GM18520 (cell line): ENCODE data around the gene POLR3GL.

ENCODE experiments used
- ATAC-seq: cut with Tn5 transposase; IDR thresholded peaks from one replicate; pipeline ENCODE4 v1.9.1; 2021; ENCODE audit not compliant: unreplicated experiment

Gene POLR3GL

DNA sequence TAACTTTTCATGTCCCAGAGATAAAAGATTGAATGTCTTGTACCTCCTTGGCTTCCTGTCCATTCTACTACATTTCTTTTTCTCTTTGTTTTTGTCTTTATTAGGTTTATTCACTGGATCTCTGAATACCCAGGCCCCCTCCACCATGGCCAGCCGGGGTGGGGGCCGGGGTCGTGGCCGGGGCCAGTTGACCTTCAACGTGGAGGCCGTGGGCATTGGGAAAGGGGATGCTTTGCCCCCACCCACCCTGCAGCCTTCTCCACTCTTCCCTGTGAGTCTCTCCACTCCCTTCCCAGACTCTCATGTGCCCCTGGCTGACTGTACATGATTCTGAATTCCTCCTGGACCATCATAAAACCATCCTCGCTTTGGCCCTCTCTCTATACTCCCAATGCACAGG is 10.2 kb downstream of the POLR3GL start:
- no peak for ATAC-seq

GRCh38 chr1:145975216-145975615 is 10.7 kb downstream of the POLR3GL start:
- no peak for ATAC-seq

- no peak for ATAC-seq
Observed at GRCh38 chr1:145977016-145977415, 12.5 kb downstream of the POLR3GL start.

DNA sequence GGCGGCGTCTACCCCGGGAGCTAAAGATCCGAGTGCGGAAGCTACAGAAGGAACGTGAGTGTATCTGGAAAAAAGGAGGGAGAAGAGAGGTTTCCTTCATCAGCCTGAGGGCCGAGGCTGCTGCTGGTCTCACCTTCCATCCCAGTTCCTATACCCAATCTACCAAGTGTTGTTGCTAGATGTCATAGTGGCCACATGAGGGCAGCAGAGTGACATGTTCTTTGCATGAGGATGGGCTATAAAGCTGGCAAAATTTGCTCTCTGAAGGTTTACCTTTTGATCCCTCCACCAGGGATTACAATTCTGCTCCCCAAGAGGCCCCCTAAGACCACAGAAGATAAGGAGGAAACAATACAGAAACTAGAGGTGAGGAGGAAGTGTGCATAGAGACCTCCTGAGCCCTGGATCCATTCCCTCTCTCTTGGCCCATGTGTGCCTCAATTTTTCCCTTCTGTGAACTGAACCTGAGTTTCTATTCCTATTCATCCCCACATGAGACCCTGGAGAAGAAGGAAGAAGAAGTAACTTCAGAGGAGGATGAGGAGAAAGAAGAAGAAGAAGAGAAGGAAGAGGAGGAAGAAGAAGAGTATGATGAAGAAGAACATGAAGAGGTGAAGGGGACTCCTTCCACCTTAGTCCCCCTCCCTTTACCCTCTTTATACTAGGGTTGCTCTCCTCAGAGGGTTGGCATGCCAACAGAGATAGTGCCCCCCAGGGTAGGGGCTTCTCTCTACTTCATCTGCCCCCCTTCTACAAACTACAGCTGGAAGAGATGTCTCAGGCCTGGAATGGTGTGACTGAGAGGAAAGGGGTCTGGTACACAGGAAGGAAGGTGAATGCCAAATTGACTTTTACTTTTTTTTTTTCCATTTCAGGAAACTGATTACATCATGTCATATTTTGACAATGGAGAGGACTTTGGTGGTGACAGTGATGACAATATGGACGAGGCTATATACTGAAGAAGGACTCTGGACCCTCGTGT is 13.3 kb downstream of the POLR3GL start:
- no peak for ATAC-seq

DNA sequence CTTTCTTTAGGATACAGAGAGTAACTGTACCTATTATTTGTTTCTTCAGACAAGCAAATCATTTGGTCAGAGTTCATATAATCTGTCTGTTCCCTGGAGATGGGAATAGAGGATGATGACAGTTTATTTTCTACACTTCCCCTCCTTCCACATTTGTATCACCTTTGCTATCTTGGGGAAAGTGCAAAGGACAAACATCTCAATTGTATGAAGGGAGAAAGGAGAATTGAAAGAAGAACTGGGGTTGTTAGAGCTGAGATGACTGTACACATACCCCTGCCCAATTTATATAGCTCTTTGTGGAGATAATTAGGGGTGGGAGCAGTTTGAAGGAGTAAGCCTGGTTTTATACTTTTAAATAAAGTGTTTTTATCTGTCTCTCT is 14.0 kb downstream of the POLR3GL start:
- ATAC-seq = no peak

DNA sequence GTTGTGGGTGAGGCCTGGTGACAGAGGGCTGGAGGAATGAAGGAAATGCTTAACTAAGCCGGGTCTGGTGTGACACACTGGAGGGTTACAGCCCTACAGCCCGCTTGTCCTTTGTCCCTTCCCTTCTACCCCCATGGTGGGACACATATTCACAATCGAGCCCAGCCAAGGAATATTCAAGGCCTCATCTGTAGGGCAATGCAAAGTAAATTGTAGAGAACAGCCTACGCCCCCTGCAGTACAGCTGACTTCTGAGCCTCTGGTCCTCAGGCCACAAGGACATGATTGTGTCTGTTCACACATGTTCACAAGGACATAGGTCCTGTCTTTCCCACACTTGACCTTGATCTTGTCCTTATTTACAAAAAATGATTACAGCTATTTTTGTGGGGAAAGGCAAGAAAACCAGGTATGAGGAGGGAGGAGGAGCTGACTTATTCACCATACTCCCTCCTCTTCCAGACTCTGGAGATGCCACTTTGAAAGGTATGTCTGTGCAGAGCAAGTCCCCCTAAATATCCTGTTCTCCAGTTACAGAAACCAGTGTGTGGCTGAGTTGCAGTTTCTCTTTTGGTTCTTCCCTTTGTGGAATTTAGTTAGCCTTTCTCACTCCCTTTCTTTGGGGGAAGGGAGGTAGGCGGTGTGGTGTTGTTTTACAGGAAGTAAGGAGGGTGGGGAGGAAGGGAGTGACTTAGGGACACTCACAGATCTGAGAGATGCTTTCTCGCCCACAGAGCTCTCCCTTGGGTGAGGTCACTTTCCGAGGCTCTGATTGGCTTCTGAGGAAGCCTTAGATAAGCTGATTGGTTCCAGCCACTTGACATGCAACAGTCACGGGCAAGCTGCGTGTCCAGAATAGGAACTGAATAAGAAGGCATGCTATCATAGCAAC is 14.6 kb downstream of the POLR3GL start:
- peak; percentile 84 for ATAC-seq

DNA sequence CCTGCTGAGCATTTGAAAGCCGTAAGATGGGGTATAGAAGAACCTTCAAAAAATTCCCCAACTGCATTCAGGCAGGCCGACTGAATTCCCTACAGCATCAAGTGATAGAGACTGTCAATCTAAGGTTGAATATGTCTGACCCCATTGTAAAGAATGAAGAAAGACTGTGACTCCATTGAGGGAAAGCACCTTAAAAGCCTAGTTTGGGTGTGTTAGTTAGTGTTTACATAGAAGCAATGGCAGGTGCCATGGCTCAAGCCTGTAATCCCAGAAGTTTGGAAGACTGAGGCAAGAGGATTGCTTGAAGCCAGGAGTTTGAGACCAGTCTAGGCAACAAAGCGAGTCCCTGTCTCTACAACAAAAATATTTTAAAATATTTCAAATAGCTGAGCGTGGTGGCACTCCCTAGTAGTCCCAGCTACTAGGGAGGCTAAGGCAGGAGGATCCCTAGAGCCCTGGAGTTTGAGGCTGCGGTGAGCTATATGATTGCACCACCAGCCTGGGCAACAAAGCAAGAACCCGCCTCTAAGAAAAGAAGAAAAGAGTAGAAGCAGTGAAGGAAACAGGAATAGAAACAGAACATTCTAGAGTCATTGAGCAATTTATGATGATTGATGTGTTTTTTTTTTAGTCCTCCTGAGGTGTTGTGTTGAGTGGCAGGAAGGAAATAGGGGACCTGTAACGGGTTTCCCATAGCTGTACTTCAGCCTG is 15.4 kb downstream of the POLR3GL start:
- ATAC-seq = no peak

DNA sequence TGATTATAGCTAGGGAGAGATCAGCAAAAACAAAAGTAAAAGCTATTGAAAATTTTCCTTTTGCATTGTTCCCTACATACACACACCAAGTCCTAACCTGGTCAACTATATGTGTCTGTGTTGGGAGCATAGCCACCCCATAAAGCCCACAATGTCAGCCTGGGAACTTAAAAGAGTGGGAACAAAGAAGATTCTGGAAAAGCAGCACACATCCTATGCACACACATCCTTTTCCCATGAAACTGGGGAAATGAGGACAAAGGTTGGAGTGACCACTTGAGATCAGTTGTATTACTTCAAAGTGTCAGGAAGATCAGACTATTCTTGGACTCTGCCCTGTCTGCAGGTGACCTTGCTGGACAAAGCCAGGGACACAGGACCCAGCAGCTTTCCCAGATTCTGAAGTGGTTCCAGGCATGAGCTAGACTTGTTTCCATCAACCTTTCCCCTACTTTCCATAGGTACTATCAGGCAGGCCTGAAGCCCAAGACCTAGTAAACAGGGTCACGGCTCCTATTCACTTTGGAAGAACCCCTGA is 16.0 kb downstream of the POLR3GL start:
- ATAC-seq = no peak

GRCh38 chr1:145982010-145982723 is 17.7 kb downstream of the POLR3GL start:
- ATAC-seq = no peak

GRCh38 chr1:145983206-145983675 is 18.8 kb downstream of the POLR3GL start:
- ATAC-seq = no peak

DNA sequence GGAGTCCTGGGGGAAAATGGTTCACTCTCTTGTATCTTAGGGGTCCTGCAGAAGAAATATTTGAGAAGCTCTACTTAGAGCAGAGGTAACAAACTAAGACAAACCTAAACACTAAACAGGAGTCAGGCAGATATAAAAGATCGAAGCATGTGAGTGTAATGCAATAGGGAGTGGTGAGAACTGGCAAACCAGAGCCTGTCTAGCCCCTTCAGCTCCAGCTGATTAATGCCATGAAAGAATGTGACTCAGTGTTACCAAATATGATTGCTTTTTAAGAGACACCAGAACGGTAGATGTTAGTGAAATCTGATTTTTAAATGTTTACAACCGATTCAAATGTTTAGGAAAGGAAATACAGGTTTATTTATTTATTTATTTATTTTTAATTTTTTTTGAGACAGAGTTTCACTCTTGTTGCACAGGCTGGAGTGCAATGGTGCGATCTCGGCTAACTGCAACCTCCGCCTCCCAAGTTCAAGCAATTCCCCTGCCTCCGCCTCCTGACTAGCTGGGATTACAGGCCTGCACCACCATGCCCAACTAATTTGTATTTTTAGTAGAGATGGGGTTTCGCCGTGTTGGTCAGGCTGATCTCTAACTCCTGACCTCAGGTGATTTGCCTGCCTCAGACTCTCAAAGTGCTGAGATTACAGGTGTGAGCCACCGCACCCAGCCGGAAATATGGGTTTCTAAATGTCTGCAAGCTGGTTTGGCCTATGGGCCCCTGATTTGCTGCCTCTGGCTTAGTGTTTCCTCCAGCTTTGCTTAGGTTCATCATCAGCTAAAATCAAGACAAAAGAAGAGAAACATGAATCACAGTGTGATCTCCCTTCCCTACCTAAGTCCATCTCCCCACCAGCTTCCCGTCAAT is 19.7 kb downstream of the POLR3GL start:
- ATAC-seq = no peak

DNA sequence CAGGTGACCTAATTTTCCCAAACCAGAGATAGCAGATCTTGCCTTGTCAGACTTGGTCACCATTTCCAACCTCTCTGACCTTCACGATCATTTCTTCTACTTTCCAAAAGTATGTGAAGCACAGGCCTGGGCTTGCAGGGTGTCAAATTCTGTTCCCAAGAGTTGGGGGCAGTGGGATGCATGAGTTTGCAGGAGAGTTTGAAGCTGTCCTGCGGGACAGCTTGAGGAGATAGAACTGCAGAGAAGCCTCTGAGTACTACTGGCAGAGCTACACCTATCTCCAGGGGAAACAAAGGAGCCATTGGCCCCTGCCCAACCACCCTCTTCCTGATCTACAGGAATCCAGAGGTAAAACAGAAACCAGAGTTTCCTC is 20.6 kb downstream of the POLR3GL start:
- ATAC-seq = no peak

DNA sequence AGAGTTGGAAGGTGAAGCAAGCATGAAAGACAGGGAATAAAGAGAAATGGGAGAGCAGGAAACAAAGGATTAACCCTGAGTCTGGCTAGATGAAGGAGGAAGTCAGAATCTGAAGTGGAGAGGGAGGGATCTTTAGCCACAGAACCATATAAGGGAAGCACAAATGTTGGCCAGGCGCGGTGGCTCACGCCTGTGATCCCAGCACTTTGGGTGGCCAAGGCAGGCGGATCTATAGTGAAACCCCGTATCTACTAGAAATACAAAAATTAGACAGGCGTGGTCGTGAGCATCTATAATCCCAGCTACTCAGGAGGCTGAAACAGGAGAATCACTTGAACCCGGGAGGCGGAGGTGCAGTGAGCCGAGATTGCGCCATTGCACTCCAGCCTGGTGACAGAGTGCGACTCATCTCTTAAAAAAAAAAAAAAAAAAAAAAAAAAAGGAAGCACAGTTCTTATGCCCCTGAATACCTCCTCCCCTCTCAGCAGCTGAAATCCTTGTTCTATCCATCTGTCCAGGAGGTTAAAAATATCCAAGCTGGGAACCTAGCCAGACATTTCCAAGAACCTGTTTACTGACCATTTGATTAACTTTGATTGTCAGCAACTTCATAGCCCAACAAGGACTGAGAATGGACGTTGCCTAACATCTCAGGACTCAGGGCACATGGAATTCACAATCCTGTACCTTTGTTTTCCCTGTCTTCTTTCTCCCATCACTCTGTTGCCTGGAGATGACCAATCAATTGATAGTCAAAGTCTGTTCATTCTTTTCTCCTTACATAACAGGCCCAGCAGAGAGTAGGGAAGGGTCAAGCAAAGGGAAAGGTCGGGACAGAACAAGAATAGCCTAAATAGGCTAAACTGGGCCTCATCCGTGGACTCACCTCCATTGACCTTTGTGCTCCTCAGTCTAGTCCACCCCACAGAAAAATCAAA is 21.3 kb downstream of the POLR3GL start:
- no peak for ATAC-seq

GRCh38 chr1:145986551-145986950 is 22.1 kb downstream of the POLR3GL start:
- no peak for ATAC-seq

DNA sequence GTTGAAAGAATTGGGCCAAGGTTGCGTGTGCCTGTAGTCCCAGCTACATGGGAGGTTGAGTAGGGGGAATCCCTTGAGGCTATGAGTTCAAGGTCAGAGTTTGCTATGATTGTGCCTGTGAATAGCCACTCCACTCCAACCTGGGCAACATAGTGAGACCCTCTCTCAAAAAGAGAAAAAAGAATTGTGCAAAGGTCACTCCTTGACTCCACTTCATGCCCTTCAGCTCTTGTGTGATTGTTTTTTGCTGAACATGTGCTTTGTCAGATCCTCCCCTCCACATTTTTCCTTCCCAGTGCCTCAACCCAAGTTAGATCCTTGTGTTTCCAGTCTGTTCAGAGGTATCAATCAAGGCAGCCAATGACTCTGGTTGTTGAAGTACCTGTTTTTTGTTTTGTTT is 23.4 kb downstream of the POLR3GL start:
- no peak for ATAC-seq

DNA sequence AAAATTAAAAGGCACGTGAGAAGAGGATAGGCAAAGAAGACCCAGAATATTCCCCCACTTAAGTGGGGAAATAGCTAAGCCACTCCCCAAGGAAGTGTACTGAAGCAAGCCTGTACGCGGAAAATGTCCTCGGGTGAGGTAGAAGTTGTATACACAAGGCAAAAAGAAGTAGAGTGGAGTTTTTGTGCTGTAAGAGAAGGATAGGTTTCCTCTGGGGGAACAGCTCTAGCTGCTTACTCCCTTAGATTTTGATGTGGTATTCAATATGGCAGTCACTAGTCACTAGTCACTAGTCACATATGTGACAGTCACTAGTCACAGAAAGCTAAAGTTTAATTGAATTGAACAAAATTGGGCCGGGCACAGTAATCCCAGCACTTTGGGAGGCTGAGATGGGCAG is 24.3 kb downstream of the POLR3GL start:
- no peak for ATAC-seq

DNA sequence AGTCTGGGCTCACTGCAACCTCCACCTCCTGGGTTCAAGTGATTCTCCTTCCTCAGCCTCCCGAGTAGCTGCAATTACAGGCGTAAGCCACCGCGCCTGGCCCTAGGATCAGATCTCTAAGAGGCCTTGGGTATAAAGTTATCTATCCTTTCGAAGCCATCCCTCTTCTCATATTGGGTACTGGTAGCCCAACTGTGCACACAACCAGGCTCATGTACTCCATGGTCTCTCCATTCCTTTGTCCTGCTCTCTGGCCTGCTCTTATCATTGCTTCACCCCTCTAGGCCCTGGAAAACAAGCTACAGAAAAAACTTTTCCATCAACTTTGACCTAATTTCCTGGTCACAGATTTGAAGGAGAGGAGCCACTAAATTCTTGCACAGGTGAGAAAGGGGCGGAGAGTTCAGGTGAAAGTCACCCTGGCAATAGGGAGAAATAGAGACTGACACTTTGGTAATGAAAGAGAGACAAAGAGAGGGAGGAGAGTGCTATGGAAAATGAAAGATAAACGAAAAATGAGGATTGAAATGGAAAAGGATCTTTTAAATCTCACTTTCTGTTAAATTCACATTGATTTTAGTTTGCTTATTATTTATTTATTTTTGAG is 25.9 kb downstream of the POLR3GL start:
- ATAC-seq = no peak
